Spinal cord (tissue), 10 donors: ENCODE data around the gene LINGO1. TPM values are rescaled to one million over a fixed set of nuclear protein-coding genes. Genes with fewer than 3 reads are reported as not detected.

Experiments
- DNase-seq, 6 donors: peaks; one replicate each; pipeline versions ENCODE4 v3.0.0 to v3.0.0-alpha.2; 2013 to 2015; ENCODE audit warnings: low spot score in 6 of 6, low read depth in 4 of 6
- H3K27ac ChIP-seq: one replicate; pipeline ENCODE4 v1.5.1; 2013; ENCODE audit warnings: low read depth, low read length, control low read depth
- H3K27me3 ChIP-seq: one replicate; pipeline ENCODE4 v1.6.1; 2013; ENCODE audit warnings: low read length; ENCODE audit not compliant: control insufficient read depth, insufficient read depth
- H3K36me3 ChIP-seq: one replicate; pipeline ENCODE4 v1.6.1; 2013; ENCODE audit warnings: low read length; ENCODE audit not compliant: control insufficient read depth, insufficient read depth
- H3K4me1 ChIP-seq: one replicate; pipeline ENCODE4 v1.6.1; 2013; ENCODE audit warnings: low read length; ENCODE audit not compliant: control insufficient read depth, insufficient read depth
- H3K4me3 ChIP-seq: one replicate; pipeline ENCODE4 v1.5.1; 2013; ENCODE audit warnings: low read depth, low read length, control low read depth
- H3K9me3 ChIP-seq: one replicate; pipeline ENCODE4 v1.6.1; 2013; ENCODE audit warnings: low read length; ENCODE audit not compliant: control insufficient read depth, insufficient read depth
- WGBS: methylation state at CpG from one replicate; pipeline ENCODE4 v1.1.5; 2013; ENCODE audit warnings: missing lambda C conversion rate; ENCODE audit not compliant: insufficient coverage; 5-methylcytosine and 5-hydroxymethylcytosine counted together
- polyA plus RNA-seq, 2 donors: library from polyadenylated mRNA; unstranded; fragments of 120-200 nt; gene quantifications; one replicate each; pipeline ENCODE4 v1.2.1, GENCODE V29; 2013; ENCODE audit not compliant: insufficient read length in 2 of 2
- total RNA-seq, 2 donors: library from RNA; depleted of rRNA in 1 of 2; stranded (reverse); fragments of 120-200 nt in 1 of 2; fragments of >200 nt in 1 of 2; gene quantifications; one replicate each; pipeline versions ENCODE4 v1.2.3 to v1.2.4, GENCODE V29; 2013 to 2014
- donor health status: healthy.

Gene LINGO1
- total and polyA plus RNA-seq, 4 donors = 13.7 to 149 (median 83.7) TPM

DNA sequence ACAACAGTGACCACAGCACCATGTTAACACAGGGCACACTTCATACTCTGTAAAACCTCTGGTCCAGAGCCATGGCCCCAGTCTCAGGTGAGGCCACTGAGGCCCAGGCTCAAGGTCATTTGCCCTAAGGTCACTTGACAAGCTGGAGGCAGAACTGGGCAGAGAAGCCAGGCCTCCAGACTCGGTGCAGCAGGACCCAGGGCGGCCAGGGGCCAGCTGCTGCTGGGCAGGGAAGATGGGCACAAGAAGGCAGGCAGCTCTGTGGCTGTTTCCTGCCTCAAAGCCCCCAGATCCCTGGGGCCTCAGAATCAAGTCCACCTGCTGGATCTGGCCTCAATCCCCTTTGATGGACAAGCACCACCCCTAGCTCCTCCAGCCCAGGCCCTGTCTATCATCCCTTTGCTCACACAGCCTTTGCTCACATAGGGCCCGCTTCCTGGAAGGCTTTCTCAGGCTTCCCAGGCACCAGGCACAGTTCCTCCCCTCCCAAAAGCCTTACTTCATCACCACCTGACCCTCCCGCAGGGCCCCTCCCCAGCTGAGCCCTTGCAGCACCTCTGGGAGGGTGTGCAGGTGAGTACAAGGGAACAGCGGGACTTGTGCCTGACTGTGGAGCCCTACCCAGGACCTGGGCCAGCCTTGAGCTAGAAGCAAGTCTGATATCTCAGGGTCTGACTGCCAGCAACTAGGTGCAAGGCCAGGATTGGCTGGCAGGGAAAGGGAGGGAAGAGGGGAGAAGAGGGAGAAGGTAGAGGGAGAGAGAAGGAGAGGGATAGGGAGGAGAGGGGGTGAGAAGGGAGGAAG is 38.0 kb upstream of the LINGO1 start:
- no peak overlapping the region for H3K27ac ChIP-seq
- WGBS = 76% methylated on average over 5 of the region's 5 CpGs
- no peaks in the 10 kb centered on the region for H3K9me3 ChIP-seq
- H3K36me3 ChIP-seq = peaks cover 18% of the 10 kb centered on the region
- DNase-seq = peak in 1 of 6 donors; percentile 48
- no peak overlapping the region for H3K4me3 ChIP-seq
- peaks cover 15% of the 10 kb centered on the region for H3K4me1 ChIP-seq
- no peaks in the 10 kb centered on the region for H3K27me3 ChIP-seq

GRCh38 chr15:77669896-77670295 is 37.2 kb upstream of the LINGO1 start:
- no peak overlapping the region for H3K27ac ChIP-seq
- peaks cover 20% of the 10 kb centered on the region for H3K4me1 ChIP-seq
- peak in 1 of 6 donors; percentile 59 for DNase-seq
- 79% methylated on average over 3 of the region's 4 CpGs for WGBS
- no peak overlapping the region for H3K4me3 ChIP-seq
- peaks cover 18% of the 10 kb centered on the region for H3K36me3 ChIP-seq
- H3K9me3 ChIP-seq = no peaks in the 10 kb centered on the region
- no peaks in the 10 kb centered on the region for H3K27me3 ChIP-seq

GRCh38 chr15:77667338-77668234 is 34.9 kb upstream of the LINGO1 start:
- 62% methylated on average over 7 of the region's 11 CpGs for WGBS
- no peak overlapping the region for H3K27ac ChIP-seq

DNA sequence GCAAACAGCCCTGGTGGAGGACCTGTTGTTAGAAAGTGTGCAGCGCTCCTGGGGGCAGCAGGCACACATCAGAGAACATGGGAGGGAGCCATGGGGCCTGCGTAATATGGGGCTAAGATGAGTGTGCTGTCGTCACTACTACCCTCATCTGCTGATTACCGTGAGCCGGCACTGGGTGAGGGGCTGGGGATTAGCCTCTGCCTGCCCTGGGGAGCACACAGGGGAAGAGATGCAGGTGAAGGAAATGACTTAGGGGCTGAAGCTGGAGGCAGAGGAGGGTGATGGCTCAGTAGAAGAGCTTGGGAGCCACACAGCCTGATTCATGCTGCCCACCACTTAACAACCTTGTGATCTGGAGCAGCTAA is 33.6 kb upstream of the LINGO1 start:
- H3K36me3 ChIP-seq = peaks cover 6% of the 10 kb centered on the region
- H3K4me3 ChIP-seq = no peak overlapping the region
- H3K9me3 ChIP-seq = no peaks in the 10 kb centered on the region
- H3K27me3 ChIP-seq = no peaks in the 10 kb centered on the region
- no peak overlapping the region for H3K27ac ChIP-seq
- 75% methylated on average over 5 of the region's 5 CpGs for WGBS
- H3K4me1 ChIP-seq = peaks cover 34% of the 10 kb centered on the region
- no peak for DNase-seq

More at GRCh38 chr15:77667338-77668234, 34.9 kb upstream of the LINGO1 start:
- Histone ChIP-seq H3K27me3 (no peaks in the 10 kb centered on the region), H3K9me3 (no peaks in the 10 kb centered on the region), H3K4me3 (no peak overlapping the region), H3K4me1 (peaks cover 37% of the 10 kb centered on the region), H3K36me3 (peaks cover 14% of the 10 kb centered on the region)
- peak in 1 of 6 donors; percentile 68 for DNase-seq

DNA sequence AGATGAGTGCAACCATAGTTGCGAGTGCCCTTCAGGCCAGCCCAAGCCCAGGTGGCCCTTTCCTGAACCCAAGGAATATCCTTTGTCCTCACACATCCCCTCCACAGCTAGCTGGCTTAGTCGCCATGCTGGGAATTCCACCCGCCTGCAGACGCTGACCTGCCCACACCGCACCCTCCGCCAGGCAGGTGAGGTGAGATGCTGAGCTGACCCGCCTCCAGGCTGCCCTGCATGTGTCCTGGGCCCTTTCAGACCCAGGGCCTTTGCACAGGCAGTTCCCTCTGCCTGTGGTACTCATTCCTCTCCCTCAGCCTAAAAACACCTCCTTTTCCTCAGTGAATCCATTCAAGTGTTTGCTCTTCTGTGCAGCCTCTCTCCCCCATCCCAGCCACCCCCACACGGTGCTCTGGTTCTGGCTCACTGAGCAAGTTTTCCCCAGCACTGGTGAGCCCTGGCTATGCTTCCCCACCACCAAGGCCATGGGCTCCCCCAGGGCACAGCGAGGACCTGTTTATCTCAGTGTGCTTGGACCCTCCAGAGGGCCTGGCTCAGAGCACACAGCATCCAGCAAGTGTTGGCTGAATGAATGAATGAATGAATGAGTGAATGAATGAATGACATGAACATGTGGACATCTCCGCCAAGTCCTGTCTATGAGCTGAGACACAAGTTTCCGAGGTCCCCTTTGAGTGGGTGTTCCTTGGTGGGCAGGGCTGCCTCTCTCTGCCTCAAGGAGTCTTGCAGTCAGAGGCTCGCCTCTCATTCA is 33.0 kb upstream of the LINGO1 start:
- H3K27me3 ChIP-seq = no peaks in the 10 kb centered on the region
- no peak for DNase-seq
- H3K4me3 ChIP-seq = no peak overlapping the region
- peaks cover 34% of the 10 kb centered on the region for H3K4me1 ChIP-seq
- H3K9me3 ChIP-seq = no peaks in the 10 kb centered on the region
- no peak overlapping the region for H3K27ac ChIP-seq
- peaks cover 2% of the 10 kb centered on the region for H3K36me3 ChIP-seq
- 85% methylated on average over 12 of the region's 12 CpGs for WGBS

GRCh38 chr15:77664428-77664827 is 31.7 kb upstream of the LINGO1 start:
- Histone ChIP-seq H3K4me3 (no peak overlapping the region), H3K27me3 (no peaks in the 10 kb centered on the region), H3K9me3 (no peaks in the 10 kb centered on the region), H3K36me3 (no peaks in the 10 kb centered on the region), H3K4me1 (peaks cover 40% of the 10 kb centered on the region), H3K27ac (no peak overlapping the region)
- no peak for DNase-seq
- 69% methylated on average over 4 of the region's 5 CpGs for WGBS

DNA sequence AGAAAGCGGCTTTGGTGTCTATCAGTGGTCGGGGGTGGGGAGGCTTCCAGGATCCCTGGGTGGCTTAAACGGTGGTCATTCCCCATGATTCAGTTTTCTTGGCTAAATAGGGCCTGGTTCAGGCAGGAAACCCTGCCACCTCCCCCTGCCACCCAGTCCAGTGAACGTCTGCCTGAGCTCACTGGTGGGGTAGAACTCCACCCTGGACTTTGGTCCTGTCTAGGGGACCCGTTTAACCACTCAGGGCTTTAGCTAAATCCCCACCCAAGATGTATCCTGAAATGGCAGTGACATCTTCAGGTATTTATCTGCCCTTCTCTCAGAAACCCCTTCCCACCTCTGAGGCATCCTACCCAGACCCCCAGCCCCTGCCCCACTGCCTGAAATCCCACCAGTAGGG is 30.5 kb upstream of the LINGO1 start:
- Histone ChIP-seq H3K36me3 (no peaks in the 10 kb centered on the region), H3K4me3 (no peak overlapping the region), H3K27ac (no peak overlapping the region), H3K27me3 (no peaks in the 10 kb centered on the region), H3K9me3 (no peaks in the 10 kb centered on the region), H3K4me1 (peaks cover 41% of the 10 kb centered on the region)
- WGBS = 77% methylated on average over 3 of the region's 5 CpGs
- no peak for DNase-seq

- no peaks in the 10 kb centered on the region for H3K9me3 ChIP-seq
- 90% methylated on average over 5 of the region's 12 CpGs for WGBS
- peaks cover 8% of the 10 kb centered on the region for H3K36me3 ChIP-seq
- no peaks in the 10 kb centered on the region for H3K27me3 ChIP-seq
- no peak overlapping the region for H3K27ac ChIP-seq
- no peak overlapping the region for H3K4me3 ChIP-seq
- DNase-seq = peak in 2 of 6 donors; percentile 46 to 51
- peaks cover 40% of the 10 kb centered on the region for H3K4me1 ChIP-seq
Observed at GRCh38 chr15:77659350-77660321, 26.9 kb upstream of the LINGO1 start.
